Astrocyte of the spinal cord (primary cell): ENCODE results near the gene TCF15.

Experiments
- DNase-seq: peaks from one replicate; pipeline ENCODE4 v3.0.0; 2011; ENCODE audit warnings: low read depth, low spot score
- H3K4me3 ChIP-seq: 2 replicates; pipeline ENCODE4 v1.5.1; 2011; ENCODE audit warnings: low read depth, mild to moderate bottlenecking, low read length, moderate library complexity
- CTCF ChIP-seq: IDR thresholded peaks from 2 replicates; pipeline ENCODE4 v1.5.1; 2012; ENCODE audit warnings: low read depth, mild to moderate bottlenecking, low read length, inconsistent platforms
- in situ Hi-C: cut with HindIII; loops from 2 replicates; pipeline ENCODE4 v1.10.0; 2017; ENCODE audit warnings: low sequenced_read_pairs

TCF15 gene

GRCh38 chr20:564192-564591, 45.9 kb downstream of the TCF15 start:
- in situ Hi-C loops, result no loop called here
- no peak for TF ChIP-seq CTCF
- no peak for DNase-seq
- H3K4me3 ChIP-seq, result no peak overlapping the region

- DNase-seq, result no peak
- TF ChIP-seq CTCF, result no peak
- in situ Hi-C loops, result no loop called here
- H3K4me3 ChIP-seq, result no peak overlapping the region
Observed at GRCh38 chr20:563187-563586, 46.9 kb downstream of the TCF15 start.

DNA sequence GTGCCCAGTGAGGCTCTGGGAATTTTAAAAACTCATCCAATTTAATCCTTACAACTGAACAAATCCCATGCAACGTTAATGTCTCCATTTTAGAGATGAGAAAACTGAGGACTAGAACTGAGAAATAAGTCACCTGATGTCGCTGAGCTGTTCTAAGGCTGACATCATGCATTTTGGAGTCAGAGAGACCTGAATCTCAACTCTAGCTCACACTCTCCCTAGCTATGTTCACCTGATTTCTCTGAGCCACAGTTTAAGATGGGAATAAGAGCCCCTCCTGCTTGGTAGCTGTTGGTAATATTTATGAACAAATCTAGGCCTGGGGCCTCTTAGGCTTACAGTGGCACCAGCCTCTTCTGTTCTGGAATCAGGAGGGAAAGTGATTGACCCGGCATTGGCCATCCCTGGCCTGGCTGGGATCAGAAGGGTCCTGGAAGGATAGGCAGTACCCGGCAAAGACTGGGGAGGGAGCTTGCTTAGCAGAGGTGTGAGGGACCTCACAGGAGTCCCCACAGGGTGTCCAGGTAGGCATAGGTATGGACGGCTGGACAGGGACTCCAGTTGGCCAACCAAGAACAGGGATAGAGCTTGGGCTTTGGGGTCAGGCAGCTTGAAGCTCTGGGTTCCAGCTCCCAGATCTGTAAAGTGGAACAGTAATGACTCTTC, 47.7 kb downstream of the TCF15 start:
- no peak for DNase-seq
- in situ Hi-C loops, result no loop called here
- H3K4me3 ChIP-seq, result no peak overlapping the region

DNA sequence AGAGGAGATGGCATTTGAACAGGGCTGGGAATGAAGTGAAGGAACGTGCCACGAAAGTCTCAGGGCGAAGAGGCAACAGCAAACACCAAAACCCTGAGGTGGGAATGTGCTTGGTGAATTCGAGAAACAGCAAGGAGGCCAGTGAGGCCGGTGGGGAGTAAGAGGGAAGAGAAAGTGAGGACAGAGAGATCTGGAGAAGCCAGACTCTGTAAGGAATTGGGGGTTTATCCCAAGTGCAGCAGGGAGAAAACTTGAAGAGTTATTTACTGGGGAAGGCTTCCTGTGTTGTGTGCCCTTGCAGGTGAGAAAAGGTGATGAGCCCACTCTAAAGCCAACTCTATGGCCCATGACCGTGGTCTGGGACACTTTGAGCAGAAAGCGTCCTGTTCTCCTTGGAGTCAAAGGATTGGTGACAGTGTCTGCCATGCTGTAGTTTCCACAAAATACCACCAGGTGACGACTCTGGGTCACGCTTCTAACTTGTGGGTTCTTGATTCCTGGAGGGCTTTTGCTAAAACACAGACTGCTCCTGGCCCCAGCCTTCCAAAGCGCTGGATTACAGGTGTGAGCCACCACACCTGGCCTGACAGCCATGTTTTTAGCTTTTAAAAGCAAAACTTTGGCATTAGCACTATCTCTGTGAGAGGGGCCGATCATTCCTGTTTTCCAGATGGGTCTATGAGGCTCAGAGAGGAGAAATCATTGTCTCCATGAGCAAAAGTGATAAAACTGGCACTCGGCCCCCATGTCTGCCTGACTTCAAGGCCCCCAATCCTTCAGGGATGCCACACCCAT, 48.5 kb downstream of the TCF15 start:
- no peak overlapping the region for H3K4me3 ChIP-seq
- in situ Hi-C loops, result no loop called here
- DNase-seq, result peak; percentile 58
- peak; percentile 99 for TF ChIP-seq CTCF

More for the DNA sequence above, 47.7 kb downstream of the TCF15 start:
- TF ChIP-seq CTCF, result no peak

GRCh38 chr20:560680-561079, 49.4 kb downstream of the TCF15 start:
- in situ Hi-C loops, result no loop called here
- no peak for TF ChIP-seq CTCF
- no peak overlapping the region for H3K4me3 ChIP-seq
- DNase-seq, result no peak

- in situ Hi-C loops, result no loop called here
- TF ChIP-seq CTCF, result no peak
- no peak overlapping the region for H3K4me3 ChIP-seq
- no peak for DNase-seq
Observed at GRCh38 chr20:558117-558516, 52.0 kb downstream of the TCF15 start.
